SH-SY5Y (cell line): ENCODE data around the gene SCG5.

ENCODE experiments used
- GATA2 ChIP-seq: IDR thresholded peaks from 2 replicates; pipeline ENCODE4 v1.6.1; 2011; ENCODE audit warnings: mild to moderate bottlenecking, low read depth, low read length
- GATA3 ChIP-seq: IDR thresholded peaks from 2 replicates; pipeline ENCODE4 v1.6.1; 2011; ENCODE audit warnings: low read depth, mild to moderate bottlenecking, low read length, moderate library complexity

Gene SCG5

GRCh38 chr15:32700501-32701150 lies 59.1 kb downstream of the SCG5 start:
- TF ChIP-seq GATA2 (no peak), GATA3 (no peak)

- TF ChIP-seq GATA3 (no peak), GATA2 (no peak)
These were observed 60.4 kb downstream of the SCG5 start for GRCh38 chr15:32701863-32702262.

- TF ChIP-seq GATA3 (no peak), GATA2 (no peak)
These were observed 63.0 kb downstream of the SCG5 start for GRCh38 chr15:32704395-32704981.

- no peak for TF ChIP-seq GATA2
- TF ChIP-seq GATA3, result no peak
These were observed 63.9 kb downstream of the SCG5 start for GRCh38 chr15:32705446-32705845.

GRCh38 chr15:32706704-32707103 lies 65.2 kb downstream of the SCG5 start:
- TF ChIP-seq GATA2, result no peak
- no peak for TF ChIP-seq GATA3

- TF ChIP-seq GATA2, result no peak
- no peak for TF ChIP-seq GATA3
These were observed 65.9 kb downstream of the SCG5 start for GRCh38 chr15:32707436-32707835.

- no peak for TF ChIP-seq GATA2
- TF ChIP-seq GATA3, result no peak
These were observed 68.0 kb downstream of the SCG5 start for GRCh38 chr15:32709295-32710033.

- TF ChIP-seq GATA2 (no peak), GATA3 (no peak)
These were observed 73.8 kb downstream of the SCG5 start for GRCh38 chr15:32715276-32715675.

- no peak for TF ChIP-seq GATA3
- no peak for TF ChIP-seq GATA2
These were observed 74.9 kb downstream of the SCG5 start for GRCh38 chr15:32716216-32716914.

- TF ChIP-seq GATA3, result no peak
- no peak for TF ChIP-seq GATA2
These were observed 75.5 kb downstream of the SCG5 start for GRCh38 chr15:32716915-32717425.

- TF ChIP-seq GATA3 (no peak), GATA2 (no peak)
These were observed 76.1 kb downstream of the SCG5 start, which contains the start of gene GREM1 for GRCh38 chr15:32717426-32718226. TSS of gene GREM1 (plus strand) at chr15:32718004. CDS start at chr15:32730691, 12,687 bp downstream.

GRCh38 chr15:32718227-32718820 lies 76.8 kb downstream of the SCG5 start:
- TF ChIP-seq GATA2 (no peak), GATA3 (no peak)
